Activated CD8-positive, alpha-beta memory T cell treated with anti-CD3 and anti-CD28 coated beads for 48 hours (primary cell): ENCODE measurements around the gene BAIAP2.
A peak's percentile ranks its signal among the peaks of the same experiment; 100 is the strongest.
"Not testable (repeated sequence)": the region's sequence is repeated elsewhere in the genome, so short reads cannot be mapped to it uniquely, and the experiment has no call there.

Experiments used
- DNase-seq, 3 experiments: peaks; one replicate each; pipeline ENCODE4 v3.0.0-alpha.2; 2020; ENCODE audit warnings: low read depth in 2 of 3, low spot score in 2 of 3

BAIAP2 gene

DNA sequence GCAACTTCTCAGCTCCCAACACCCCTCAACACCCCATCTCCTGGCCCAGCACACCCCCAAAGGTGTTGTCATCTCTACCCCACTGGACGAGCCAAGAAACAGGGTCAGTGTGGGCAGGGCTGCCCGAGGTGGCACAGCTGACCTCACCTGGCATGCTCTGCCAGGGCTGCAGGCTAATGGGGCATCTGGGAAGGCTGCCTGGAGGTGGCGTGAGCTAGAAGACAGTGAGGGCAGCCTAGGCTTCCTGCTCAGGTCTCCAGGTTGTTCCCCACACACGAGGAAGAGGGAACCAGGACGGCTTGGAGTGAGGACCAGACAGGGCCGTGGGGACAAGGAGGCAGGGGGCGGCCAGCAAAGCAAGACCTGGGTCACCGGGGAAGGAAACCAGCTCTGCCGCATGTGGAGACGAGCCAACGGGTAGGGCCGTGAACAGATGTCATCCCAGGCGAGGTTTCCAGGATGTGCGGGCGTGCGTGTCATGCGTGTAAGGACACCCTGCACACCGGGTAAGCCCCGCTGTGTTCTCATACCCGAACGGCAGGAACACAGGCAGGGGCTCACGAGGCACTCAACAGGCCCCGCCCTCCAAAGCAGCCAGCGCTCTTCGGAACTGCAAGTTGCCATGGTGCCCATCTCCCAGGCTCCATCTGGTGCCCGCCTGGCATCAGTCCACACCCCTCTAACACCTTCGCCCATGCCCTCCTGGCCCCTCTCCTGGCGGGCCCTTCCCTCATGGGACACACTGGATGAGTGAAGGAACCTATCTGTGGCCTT is 100.7 kb downstream of the BAIAP2 start:
- no peak for DNase-seq

DNA sequence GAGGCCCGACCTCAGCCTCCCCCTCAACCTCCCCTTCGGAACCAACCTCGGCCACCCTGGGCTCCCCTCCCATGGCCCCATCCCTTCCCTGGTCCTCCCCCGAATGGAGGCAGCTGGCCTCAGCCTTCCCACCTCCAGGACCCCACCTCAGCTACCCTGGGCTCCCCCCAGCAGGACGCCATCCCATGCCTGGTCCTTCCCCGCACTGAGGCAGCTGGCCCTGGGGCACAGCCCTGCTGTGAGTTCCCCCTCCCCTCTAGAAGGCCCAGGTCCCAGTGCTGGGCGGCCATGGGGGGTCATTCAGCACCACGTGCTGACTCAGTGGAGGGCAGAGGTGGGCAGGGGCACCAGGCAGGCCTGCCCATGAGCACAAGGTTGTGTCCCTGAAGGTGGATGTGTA is 101.4 kb downstream of the BAIAP2 start:
- DNase-seq = no peak

DNA sequence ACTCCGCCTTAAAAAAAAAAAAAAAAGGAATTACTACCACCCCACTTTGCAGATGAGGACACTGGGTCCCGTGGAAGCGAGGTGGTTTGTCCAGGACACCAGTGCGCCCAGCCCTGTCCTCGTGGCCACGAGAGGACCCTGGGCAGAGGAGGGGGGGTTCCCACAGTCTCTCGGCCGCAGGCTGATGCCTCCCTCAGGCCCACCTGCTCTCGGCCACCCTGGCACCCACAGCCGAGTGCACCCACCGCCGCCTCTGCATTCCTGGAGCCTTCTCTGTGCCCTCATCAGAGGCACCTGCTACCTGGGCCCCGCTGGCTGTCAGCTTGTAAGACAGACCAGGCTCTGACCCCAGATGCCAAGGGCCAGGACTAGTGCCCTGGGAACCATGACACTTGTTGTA is 102.3 kb downstream of the BAIAP2 start:
- DNase-seq = no peak

DNA sequence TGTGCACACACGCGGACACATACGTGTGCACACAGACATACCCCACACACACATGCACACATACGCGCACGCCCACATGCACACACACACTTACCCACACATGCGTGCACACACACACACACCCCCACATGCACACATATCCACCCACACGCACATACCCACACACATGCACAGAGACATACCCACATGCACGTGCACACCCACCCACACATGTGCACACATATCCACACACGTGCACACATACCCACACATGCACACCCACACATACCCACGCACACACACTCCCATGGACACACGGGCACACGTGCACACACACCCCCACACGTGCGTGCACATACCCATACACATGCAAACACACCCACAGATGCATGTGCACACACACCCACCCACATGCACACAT is 103.1 kb downstream of the BAIAP2 start:
- DNase-seq = no peak

DNA sequence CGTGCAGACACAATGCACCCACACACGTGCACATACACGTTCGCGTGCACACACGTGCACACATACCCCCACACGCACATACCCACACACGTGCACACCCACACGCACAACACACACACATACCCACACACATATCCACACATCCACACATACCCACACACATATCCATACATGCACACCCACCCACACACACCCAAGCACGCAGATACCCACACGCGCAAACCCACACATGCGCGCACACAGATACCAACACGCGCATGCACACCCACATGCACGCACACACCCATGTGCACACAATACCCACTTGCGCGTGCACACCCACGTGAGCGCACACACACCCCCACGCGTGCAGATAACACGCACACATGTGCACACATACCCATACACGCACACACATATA is 103.5 kb downstream of the BAIAP2 start:
- no peak for DNase-seq

DNA sequence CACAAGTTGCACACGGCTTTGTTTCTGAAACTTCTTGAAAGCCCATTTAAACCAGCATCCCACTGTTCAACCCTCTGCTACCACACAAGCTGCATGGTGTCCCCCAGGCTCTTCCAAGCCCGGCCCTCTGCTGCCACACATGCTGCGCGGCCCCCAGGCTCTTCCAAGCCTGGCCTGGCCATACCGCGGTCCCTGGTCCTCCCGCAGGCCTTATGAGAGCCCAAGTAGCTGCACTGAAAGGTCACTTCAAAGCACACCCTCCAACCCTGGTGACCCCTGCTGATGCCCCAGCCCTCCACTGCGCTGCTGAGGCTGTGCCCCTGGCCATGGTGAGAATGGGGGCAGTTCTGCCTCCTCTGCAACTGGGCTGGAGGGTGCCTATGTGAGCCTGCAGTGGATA is 104.5 kb downstream of the BAIAP2 start:
- no peak for DNase-seq

DNA sequence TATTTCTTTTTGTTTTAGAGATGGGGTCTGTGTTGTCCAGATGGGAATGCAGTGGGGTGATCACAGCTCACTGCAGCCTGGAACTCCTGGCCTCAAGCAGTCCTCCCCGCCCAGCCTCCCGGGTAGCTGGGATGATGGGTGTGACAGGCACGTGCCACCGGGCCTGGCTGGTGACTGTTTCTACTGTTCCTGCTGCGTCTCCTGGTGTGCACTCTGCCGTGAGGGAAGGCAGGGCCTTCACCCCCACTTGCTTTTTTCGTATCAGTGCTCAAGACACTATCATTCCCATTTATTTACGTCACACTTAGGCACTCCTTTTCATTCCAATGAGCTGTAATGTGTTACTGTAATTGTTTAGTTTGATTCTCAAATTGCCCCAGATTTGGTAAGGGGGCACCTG is 105.1 kb downstream of the BAIAP2 start:
- no peak for DNase-seq

DNA sequence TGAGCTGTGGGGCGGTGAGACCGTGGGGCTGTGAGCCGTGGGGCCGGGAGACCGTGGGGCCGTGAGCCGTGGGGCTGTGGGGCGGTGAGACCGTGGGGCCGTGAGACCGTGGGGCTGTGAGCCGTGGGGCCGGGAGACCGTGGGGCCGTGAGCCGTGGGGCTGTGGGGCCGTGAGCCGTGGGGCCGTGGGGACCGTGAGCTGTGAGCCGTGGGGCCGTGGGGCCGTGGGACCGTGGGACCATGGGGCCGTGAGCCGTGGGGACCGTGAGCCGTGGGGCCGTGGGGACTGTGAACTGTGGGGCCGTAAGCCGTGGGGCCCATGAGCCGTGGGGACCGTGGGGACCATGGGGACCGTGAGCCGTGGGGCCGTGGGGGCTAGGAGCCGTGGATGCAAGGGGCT is 105.7 kb downstream of the BAIAP2 start:
- DNase-seq = no peak

DNA sequence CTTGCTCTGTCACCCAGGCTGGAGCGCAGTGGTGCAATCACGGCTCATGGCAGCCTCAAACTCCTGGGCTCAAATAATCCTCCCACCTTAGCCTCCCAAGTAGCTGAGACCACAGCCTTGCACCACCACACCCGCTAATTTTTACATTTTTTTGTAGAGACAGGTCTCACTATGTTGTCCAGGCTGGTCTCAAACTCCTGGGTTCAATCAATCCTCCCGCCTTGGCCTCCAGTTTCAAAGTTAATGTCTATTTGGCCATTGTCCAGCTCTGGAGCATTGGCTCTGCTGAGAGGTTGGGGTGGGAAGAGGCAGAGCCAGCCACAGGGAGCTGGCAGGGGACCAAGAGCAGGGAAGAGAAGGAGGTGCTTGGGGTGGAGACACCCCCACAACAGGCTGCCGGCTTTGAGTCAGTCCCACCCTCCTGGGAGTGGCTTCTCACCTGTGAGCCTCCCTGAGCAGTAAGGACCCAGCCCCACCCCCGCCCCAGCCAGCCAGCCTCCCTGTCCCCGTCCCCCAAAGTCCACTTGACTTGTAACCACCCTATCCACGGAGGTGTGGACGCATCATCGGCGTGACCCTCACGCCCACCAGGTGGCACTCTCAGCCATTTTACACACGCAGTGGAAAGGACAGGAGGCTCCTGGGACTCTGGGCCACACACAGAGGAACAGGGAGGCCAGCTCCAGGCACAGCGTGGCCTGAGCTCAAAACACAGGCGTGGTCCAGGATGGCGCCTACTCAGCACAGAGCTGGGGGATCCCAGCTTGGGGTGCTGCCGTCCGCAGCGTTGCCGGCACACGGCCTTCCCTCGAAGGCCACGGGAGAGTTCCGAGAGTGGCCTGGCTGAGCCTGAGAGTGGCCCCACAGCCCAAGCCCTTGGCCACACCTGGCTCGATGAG is 107.6 kb downstream of the BAIAP2 start:
- peak in 1 of 3 experiments; percentile 26 for DNase-seq

DNA sequence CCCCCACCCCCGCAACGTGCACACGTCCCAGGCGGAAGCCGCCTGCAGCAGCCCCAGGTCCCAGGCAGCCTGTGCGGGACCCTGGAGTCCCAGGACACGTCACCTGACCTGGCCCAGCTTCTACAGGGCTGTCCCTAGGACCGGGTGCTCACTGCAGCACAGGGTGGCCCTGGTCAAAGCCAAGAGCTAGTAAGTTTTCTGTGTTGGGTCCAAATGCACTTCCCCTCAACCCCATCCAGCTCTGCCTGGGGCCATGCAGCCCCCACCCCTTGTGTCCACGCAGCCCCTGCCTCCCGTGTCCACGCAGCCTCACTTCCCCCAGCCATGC is 108.2 kb downstream of the BAIAP2 start:
- DNase-seq = no peak

DNA sequence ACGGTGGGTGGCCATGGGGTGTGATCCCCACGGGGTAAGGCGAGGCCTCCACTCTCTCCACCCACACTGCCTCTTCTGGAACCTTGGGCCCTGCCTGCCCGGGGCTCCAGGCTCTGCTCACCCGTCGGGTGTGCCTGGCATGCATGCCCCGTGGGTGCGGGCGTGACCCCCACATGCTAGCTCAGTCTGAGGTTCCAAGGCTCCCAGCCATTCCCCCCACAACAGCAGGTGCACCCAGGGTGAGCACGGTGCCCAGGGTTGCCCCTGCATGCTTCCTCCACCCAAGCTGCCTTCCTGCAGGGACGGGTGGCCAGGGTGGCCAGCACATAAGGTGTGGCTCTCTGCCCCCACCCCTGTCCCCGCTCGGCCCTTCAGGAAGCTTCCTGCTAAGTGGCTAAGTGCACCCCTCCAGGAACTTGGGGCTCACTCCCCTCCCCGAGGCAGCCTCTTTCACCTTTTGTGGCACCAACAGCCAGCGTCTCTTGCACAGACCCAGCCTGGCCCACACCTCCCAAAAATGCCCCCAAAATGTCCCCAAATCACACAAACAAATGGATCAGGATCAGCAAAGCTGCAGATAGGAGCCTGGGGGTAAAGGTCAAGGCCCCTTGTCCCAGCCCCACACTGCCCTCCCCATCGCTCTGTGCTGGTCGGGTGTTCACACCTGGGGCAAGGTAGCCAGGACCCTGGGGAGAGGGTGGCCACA is 108.9 kb downstream of the BAIAP2 start:
- DNase-seq = no peak

DNA sequence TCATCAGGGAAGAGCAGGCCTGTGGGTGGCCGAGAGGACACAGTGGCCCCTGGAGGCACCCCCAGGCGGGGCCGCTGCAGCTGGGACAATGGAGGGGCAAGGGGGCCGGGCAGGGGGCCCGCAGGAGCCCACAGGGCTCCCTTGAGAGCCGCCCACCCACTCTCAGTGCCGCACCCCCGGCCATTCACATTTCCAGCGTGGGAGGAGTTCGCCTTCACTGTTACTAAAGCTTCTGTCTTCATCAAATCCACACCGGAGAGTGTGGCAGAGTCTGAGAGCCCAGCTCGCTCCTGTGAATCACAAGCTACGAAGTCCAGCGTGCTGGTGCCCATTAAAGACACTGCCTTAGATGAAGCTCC is 109.5 kb downstream of the BAIAP2 start:
- DNase-seq = no peak

DNA sequence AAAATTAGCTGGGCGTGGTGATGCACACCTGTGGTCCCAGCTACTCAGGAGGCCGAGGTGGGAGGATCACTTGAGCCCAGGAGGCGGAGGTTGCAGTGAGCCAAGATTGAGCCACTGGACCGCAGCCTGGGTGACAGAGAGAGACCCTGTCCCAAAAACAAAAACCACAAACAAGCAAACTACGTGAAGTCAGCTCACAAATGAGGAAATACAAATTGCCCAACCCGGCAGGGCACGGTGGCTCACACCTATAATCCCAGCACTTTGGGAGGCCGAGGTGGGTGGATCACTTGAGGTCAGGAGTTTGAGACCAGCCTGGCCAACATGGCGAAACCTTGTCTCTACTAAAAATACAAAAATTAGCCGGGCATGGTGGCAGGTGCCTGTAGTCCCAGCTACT is 111.3 kb downstream of the BAIAP2 start:
- not testable (repeated sequence) for DNase-seq

DNA sequence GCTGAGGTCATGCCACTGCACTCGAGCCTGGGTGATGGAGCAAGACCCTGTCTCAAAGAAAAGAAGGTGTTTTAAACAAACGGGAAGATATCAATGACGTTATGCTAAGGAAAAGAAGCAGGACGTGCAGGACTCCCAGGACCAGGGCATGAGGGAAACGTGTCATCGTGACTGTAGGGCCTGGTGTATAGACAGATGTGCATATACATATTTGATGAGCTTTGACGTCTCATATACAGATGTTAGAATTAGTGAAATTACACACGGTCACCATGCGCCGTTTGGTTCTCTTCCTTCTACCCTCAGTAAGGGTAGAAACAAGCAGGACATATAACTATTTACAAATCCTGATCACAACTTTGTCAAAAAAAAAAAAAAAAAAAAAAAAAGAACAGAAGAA is 112.8 kb downstream of the BAIAP2 start:
- DNase-seq = no peak

DNA sequence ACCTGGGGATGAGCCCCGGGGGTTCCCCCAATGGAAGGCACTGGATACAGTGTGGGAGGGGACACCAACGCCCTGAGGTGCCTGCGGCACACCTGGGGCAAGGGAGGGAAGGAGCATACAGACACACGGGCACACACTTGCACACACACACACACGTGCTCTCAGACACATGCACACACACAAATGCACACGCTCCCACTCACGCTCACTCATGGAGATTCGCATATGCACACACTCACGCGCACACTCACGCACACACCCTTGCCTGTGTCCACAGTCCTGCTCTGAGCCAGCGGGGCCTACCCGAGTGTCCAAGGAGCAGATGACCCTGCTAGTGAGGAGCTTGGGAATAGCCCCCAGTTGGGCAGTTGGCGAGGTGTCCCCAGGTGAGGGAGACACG is 113.6 kb downstream of the BAIAP2 start:
- DNase-seq = no peak

DNA sequence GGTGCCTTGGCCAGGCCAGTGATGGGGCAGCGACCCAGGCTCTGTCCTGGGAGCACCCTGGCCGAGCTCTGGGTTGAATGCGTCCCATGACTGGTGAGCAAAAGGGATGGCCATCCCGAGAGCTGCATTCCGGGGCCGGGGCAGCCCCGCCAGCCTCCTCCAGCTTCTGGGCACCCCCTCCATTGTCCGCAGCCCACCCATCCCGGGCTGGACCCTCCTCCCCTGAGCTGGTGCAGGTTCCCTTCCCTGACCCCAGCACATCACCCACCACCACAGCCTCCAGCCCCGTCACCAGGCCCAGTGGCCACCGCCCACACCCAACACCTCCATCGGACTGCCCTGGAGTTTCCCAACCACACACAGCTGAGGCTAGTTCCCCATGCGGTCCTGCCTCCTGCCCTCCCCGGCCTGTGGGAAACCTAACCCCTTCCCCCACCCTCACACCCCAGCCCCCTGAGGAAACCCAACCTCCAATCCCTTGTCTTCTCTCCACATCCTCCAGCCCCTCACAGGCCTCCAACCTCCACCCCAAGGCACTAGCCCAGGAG is 114.1 kb downstream of the BAIAP2 start:
- DNase-seq = no peak

DNA sequence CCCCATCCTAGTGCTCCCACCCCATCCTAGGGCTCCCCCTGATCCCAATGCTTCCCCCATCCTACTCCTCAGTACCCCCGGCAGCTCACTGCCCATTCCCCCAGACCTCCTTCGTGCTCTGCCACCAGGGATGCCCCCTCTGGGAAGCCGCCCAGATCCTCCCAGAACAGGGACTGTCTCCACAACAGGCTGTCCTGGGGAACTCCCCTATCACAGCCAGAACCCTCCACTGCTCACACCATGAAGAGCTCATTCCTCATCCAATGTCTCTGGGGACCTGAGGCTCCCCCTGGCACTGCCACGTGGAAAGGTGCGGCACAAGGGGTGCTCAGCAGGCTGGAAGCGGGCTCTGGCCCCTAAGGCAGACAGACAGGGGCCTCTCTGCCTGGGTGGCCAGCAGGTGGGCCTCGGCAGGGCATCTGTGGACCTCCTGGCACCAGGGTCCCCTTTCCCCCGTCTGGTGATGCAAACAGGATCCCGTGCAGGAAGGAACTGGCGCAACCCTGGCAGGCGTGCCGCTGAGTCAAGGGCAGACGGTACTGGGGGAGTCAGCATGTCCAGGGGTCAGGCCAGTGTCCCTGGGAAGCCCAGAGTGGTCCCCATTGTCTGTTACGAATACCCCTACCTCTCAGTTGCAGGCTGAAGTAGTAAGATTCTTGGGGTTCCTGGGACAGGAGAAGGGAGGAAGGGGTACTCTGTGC is 115.6 kb downstream of the BAIAP2 start:
- no peak for DNase-seq

DNA sequence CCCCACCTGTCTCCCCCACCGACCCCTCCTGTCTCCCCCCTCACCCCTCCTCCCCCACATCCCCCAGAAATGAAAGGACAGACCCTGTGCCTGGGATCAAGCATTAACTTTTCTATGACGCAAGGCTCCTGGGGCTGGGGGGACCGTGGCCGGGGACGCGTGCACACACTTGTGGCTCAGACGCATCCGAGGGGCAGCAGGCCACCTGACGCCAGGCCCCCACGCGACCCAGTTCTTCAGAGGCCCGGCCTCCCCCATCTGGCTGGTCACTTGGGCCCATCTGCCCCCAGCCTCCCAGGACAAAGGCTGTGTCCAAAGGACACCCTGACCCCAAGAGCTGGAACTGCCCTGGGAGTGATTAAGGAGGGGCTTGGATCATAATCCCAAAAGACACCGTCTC is 116.3 kb downstream of the BAIAP2 start:
- no peak for DNase-seq

DNA sequence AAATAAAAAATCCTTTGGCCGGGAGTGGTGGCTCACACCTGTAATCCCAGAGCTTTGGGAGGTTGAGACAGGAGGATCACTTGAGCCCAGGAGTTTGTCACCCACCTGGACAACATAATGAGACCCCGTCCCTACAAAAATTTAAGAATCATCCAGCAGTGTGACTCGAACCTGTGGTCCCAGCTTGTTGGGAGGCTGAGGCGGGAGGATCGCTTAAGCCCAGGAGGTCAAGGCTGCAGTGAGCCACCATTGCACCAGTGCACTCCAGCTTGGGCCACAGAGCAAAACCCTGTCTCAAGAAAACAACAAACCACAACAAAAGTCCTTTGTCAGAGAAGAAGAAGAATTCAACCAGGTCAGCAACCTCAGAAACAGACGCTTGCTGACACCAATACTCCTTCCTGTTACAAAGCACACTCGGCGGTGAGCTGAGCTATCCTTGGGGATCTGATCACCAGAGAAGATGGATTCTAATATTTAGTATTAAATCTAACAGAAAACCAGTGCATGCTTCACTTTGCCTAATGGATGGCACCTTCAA is 117.4 kb downstream of the BAIAP2 start:
- no peak for DNase-seq

DNA sequence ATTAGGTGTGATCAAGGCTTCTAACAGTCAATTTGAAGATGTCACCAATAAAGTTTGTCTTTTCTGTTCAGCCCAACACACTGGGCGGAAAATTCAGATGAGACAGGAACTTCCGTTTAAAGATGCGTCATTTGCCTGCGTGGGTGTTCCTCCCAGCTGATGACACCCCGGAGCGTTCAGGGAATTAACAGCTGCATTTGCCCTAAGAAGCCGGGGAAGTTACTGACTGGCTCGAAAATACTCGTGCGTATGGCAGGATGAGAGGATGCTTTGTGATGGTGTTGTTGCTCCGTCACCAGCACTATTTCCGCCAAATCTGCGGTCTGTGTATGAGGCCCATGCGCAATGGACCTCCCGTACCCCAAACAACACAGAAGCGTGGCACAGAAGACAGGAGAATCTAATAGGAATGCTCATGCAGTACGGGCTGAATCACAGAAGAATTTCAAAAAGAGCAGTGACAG is 118.4 kb downstream of the BAIAP2 start:
- no peak for DNase-seq

DNA sequence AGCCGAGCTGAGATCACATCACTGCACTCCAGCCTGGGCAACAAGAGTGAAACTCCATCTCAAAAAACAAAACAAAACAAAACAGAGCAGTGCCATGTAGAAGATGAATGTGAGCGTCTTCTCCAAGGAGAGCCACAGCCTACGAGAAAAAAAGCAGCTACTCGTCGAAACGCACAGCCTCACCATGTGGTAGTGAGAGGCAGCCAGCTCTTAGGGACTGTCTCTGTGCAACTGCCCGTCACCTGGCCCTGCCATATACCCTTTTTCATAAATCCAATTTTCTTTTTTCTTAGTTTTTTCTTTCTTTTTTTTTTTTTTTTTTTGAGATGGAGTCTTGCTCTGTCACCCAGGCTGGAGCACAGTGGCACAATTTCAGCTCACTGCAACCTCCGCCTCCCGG is 119.1 kb downstream of the BAIAP2 start:
- DNase-seq = not testable (repeated sequence)
